GM23338 (cell line): ENCODE data around the gene TP73.

Experiments
- CREB1 ChIP-seq: fragments of 250-450 bp; sonication (Bioruptor Pico); IDR thresholded peaks from 2 replicates; pipeline ENCODE4 v1.5.0; 2020; ENCODE audit warnings: low read depth, mild to moderate bottlenecking, moderate library complexity
- EZH2 ChIP-seq: fragments of 200-600 bp; sonication (generic); IDR thresholded peaks from one replicate; pipeline ENCODE4 v1.8.0; 2017; ENCODE audit warnings: antibody characterized with exemption, mild to moderate bottlenecking, low read depth; ENCODE audit not compliant: unreplicated experiment
- EZH2phosphoT487 ChIP-seq: fragments of 200-600 bp; sonication (generic); IDR thresholded peaks from one replicate; pipeline ENCODE4 v1.8.1; 2018; ENCODE audit warnings: antibody characterized with exemption; ENCODE audit not compliant: unreplicated experiment
- JUNB ChIP-seq: IDR thresholded peaks from one replicate; pipeline ENCODE4 v1.6.1; 2016; ENCODE audit warnings: antibody characterized with exemption; ENCODE audit not compliant: unreplicated experiment
- NANOG ChIP-seq: IDR thresholded peaks from 2 replicates; pipeline ENCODE4 v1.6.1; 2016; ENCODE audit warnings: antibody characterized with exemption, borderline replicate concordance
- POLR2AphosphoS5 ChIP-seq: IDR thresholded peaks from 2 replicates; pipeline ENCODE4 v1.6.1; 2016; ENCODE audit warnings: antibody characterized with exemption, low read depth
- STAT1 ChIP-seq: IDR thresholded peaks from one replicate; pipeline ENCODE4 v1.6.1; 2016; ENCODE audit warnings: antibody characterized with exemption; ENCODE audit not compliant: unreplicated experiment
- ZNF114 ChIP-seq: fragments of 250-450 bp; sonication (Bioruptor Pico); IDR thresholded peaks from 2 replicates; pipeline ENCODE4 v1.5.0; 2020; ENCODE audit warnings: mild to moderate bottlenecking, moderate library complexity
- ZNF331 ChIP-seq: fragments of 250-450 bp; sonication (Bioruptor Pico); IDR thresholded peaks from 2 replicates; pipeline ENCODE4 v1.5.0; 2020; ENCODE audit warnings: low read depth, mild to moderate bottlenecking, moderate library complexity
- TF ChIP-seq, protein P1 (sequence below): IDR thresholded peaks from one replicate; pipeline ENCODE4 v1.6.1; 2018; ENCODE audit warnings: antibody characterized with exemption; ENCODE audit not compliant: unreplicated experiment
- TF ChIP-seq, protein P2 (sequence below), 2 experiments: fragments of 200-600 bp in 1 of 2; sonication (generic) in 1 of 2; conservative IDR thresholded peaks; 2 replicates each; pipeline versions ENCODE4 v1.5.1 to v1.6.1; 2016 to 2017; ENCODE audit warnings: antibody characterized with exemption in 2 of 2, low read depth in 2 of 2, mild to moderate bottlenecking in 2 of 2, moderate library complexity in 1 of 2
- TF ChIP-seq, protein P3 (sequence below): IDR thresholded peaks from 2 replicates; pipeline ENCODE4 v1.6.1; 2016; ENCODE audit warnings: antibody characterized with exemption
- TF ChIP-seq, protein P4 (sequence below): fragments of 250-450 bp; sonication (Bioruptor Pico); IDR thresholded peaks from 2 replicates; pipeline ENCODE4 v1.5.0; 2020; ENCODE audit warnings: mild to moderate bottlenecking, moderate library complexity

DNA sequence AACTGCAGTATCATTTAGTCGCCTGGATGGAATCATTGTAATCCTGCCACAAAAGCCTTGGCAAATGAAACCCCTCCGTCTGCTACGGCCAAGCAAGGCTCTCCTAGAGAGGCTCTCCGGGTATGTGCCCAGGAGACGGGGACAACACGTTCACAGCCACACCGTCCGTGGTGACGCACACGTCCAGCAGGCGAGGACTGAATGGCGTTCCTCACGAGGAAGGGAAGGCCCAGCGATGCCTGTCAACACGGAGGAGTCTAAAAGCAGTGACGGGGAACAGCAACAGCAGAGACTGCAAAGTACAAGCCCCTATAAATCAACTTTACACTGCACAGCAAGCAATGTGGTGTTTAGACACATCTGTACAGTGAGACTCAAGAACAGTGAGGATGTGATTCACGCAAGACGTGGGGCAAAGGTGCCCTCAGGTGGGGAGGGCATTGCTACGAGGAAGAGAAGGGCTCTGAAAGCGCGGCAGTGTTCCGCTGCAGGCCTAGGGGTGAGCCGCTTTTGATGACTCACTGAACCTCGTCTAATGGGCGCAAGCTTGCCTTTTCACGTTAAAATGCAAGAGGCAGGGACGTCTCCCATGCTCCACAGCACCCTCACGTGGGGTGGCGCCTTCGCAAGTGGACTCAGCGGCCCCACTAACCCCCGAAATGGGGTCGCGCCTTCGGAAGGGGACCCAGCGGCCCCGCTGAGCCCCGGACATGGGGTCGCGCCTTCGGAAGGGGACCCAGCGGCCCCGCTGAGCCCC is 9.2 kb upstream of the TP73 start:
- TF ChIP-seq POLR2AphosphoS5 (no peak), JUNB (no peak), CREB1 (CRISPR knock-in tag) (no peak), EZH2 (no peak), ZNF114 (no peak), STAT1 (no peak), EZH2phosphoT487 (no peak), ZNF331 (CRISPR knock-in tag) (no peak), NANOG (no peak)
- TF ChIP-seq, protein P1, sequence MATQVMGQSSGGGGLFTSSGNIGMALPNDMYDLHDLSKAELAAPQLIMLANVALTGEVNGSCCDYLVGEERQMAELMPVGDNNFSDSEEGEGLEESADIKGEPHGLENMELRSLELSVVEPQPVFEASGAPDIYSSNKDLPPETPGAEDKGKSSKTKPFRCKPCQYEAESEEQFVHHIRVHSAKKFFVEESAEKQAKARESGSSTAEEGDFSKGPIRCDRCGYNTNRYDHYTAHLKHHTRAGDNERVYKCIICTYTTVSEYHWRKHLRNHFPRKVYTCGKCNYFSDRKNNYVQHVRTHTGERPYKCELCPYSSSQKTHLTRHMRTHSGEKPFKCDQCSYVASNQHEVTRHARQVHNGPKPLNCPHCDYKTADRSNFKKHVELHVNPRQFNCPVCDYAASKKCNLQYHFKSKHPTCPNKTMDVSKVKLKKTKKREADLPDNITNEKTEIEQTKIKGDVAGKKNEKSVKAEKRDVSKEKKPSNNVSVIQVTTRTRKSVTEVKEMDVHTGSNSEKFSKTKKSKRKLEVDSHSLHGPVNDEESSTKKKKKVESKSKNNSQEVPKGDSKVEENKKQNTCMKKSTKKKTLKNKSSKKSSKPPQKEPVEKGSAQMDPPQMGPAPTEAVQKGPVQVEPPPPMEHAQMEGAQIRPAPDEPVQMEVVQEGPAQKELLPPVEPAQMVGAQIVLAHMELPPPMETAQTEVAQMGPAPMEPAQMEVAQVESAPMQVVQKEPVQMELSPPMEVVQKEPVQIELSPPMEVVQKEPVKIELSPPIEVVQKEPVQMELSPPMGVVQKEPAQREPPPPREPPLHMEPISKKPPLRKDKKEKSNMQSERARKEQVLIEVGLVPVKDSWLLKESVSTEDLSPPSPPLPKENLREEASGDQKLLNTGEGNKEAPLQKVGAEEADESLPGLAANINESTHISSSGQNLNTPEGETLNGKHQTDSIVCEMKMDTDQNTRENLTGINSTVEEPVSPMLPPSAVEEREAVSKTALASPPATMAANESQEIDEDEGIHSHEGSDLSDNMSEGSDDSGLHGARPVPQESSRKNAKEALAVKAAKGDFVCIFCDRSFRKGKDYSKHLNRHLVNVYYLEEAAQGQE, result no peak
- TF ChIP-seq, protein P2, sequence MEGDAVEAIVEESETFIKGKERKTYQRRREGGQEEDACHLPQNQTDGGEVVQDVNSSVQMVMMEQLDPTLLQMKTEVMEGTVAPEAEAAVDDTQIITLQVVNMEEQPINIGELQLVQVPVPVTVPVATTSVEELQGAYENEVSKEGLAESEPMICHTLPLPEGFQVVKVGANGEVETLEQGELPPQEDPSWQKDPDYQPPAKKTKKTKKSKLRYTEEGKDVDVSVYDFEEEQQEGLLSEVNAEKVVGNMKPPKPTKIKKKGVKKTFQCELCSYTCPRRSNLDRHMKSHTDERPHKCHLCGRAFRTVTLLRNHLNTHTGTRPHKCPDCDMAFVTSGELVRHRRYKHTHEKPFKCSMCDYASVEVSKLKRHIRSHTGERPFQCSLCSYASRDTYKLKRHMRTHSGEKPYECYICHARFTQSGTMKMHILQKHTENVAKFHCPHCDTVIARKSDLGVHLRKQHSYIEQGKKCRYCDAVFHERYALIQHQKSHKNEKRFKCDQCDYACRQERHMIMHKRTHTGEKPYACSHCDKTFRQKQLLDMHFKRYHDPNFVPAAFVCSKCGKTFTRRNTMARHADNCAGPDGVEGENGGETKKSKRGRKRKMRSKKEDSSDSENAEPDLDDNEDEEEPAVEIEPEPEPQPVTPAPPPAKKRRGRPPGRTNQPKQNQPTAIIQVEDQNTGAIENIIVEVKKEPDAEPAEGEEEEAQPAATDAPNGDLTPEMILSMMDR (conservative IDR thresholded peaks at IDR 0.05; ENCODE audit: low read depth in 2 of 2), result no peak
- TF ChIP-seq, protein P3, sequence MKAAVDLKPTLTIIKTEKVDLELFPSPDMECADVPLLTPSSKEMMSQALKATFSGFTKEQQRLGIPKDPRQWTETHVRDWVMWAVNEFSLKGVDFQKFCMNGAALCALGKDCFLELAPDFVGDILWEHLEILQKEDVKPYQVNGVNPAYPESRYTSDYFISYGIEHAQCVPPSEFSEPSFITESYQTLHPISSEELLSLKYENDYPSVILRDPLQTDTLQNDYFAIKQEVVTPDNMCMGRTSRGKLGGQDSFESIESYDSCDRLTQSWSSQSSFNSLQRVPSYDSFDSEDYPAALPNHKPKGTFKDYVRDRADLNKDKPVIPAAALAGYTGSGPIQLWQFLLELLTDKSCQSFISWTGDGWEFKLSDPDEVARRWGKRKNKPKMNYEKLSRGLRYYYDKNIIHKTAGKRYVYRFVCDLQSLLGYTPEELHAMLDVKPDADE, result no peak
- TF ChIP-seq, protein P4, sequence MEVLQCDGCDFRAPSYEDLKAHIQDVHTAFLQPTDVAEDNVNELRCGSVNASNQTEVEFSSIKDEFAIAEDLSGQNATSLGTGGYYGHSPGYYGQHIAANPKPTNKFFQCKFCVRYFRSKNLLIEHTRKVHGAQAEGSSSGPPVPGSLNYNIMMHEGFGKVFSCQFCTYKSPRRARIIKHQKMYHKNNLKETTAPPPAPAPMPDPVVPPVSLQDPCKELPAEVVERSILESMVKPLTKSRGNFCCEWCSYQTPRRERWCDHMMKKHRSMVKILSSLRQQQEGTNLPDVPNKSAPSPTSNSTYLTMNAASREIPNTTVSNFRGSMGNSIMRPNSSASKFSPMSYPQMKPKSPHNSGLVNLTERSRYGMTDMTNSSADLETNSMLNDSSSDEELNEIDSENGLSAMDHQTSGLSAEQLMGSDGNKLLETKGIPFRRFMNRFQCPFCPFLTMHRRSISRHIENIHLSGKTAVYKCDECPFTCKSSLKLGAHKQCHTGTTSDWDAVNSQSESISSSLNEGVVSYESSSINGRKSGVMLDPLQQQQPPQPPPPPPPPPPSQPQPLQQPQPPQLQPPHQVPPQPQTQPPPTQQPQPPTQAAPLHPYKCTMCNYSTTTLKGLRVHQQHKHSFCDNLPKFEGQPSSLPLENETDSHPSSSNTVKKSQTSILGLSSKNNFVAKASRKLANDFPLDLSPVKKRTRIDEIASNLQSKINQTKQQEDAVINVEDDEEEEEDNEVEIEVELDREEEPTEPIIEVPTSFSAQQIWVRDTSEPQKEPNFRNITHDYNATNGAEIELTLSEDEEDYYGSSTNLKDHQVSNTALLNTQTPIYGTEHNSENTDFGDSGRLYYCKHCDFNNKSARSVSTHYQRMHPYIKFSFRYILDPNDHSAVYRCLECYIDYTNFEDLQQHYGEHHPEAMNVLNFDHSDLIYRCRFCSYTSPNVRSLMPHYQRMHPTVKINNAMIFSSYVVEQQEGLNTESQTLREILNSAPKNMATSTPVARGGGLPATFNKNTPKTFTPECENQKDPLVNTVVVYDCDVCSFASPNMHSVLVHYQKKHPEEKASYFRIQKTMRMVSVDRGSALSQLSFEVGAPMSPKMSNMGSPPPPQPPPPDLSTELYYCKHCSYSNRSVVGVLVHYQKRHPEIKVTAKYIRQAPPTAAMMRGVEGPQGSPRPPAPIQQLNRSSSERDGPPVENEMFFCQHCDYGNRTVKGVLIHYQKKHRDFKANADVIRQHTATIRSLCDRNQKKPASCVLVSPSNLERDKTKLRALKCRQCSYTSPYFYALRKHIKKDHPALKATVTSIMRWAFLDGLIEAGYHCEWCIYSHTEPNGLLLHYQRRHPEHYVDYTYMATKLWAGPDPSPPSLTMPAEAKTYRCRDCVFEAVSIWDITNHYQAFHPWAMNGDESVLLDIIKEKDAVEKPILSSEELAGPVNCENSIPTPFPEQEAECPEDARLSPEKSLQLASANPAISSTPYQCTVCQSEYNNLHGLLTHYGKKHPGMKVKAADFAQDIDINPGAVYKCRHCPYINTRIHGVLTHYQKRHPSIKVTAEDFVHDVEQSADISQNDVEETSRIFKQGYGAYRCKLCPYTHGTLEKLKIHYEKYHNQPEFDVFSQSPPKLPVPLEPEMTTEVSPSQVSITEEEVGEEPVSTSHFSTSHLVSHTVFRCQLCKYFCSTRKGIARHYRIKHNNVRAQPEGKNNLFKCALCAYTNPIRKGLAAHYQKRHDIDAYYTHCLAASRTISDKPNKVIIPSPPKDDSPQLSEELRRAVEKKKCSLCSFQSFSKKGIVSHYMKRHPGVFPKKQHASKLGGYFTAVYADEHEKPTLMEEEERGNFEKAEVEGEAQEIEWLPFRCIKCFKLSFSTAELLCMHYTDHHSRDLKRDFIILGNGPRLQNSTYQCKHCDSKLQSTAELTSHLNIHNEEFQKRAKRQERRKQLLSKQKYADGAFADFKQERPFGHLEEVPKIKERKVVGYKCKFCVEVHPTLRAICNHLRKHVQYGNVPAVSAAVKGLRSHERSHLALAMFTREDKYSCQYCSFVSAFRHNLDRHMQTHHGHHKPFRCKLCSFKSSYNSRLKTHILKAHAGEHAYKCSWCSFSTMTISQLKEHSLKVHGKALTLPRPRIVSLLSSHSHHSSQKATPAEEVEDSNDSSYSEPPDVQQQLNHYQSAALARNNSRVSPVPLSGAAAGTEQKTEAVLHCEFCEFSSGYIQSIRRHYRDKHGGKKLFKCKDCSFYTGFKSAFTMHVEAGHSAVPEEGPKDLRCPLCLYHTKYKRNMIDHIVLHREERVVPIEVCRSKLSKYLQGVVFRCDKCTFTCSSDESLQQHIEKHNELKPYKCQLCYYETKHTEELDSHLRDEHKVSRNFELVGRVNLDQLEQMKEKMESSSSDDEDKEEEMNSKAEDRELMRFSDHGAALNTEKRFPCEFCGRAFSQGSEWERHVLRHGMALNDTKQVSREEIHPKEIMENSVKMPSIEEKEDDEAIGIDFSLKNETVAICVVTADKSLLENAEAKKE, result no peak
